ENCODE measurements around the gene SLC6A1.
"Not testable (repeated sequence)": the region's sequence is repeated elsewhere in the genome, so short reads cannot be mapped to it uniquely, and the experiment has no call there.

Gene SLC6A1

GRCh38 chr3:11022115-11022514 is 29.6 kb downstream of the SLC6A1 start:
- DNase-seq: no peak

GRCh38 chr3:11024181-11024580 is 31.6 kb downstream of the SLC6A1 start:
- no peak for DNase-seq

- DNase-seq: no peak
These were observed 37.4 kb downstream of the SLC6A1 start for GRCh38 chr3:11029948-11030347.

- no peak for DNase-seq
These were observed 41.3 kb downstream of the SLC6A1 start for GRCh38 chr3:11033871-11034270.

- DNase-seq: no peak
These were observed 41.9 kb downstream of the SLC6A1 start for GRCh38 chr3:11034309-11034985.

GRCh38 chr3:11035757-11036505 is 43.4 kb downstream of the SLC6A1 start:
- DNase-seq: no peak

- DNase-seq: no peak
These were observed 44.8 kb downstream of the SLC6A1 start for GRCh38 chr3:11037241-11037873.

GRCh38 chr3:11037976-11038375 is 45.4 kb downstream of the SLC6A1 start:
- no peak for DNase-seq

GRCh38 chr3:11045536-11045935 is 53.0 kb downstream of the SLC6A1 start:
- DNase-seq: no peak

GRCh38 chr3:11047500-11047899 is 55.0 kb downstream of the SLC6A1 start:
- DNase-seq: no peak

- DNase-seq: no peak
These were observed 58.2 kb downstream of the SLC6A1 start for GRCh38 chr3:11050666-11051323.

GRCh38 chr3:11053926-11054503 is 61.5 kb downstream of the SLC6A1 start:
- DNase-seq: no peak

- no peak for DNase-seq
These were observed 62.3 kb downstream of the SLC6A1 start for GRCh38 chr3:11054739-11055438.

GRCh38 chr3:11055496-11055895 is 62.9 kb downstream of the SLC6A1 start:
- DNase-seq: no peak

GRCh38 chr3:11056531-11057050 is 64.0 kb downstream of the SLC6A1 start:
- DNase-seq: no peak

- no peak for DNase-seq
These were observed 65.1 kb downstream of the SLC6A1 start for GRCh38 chr3:11057655-11058054.

GRCh38 chr3:11059090-11059798 is 66.7 kb downstream of the SLC6A1 start:
- peak; percentile 15 for DNase-seq

- DNase-seq: no peak
These were observed 67.2 kb downstream of the SLC6A1 start for GRCh38 chr3:11059799-11060115.

GRCh38 chr3:11060500-11061251 is 68.1 kb downstream of the SLC6A1 start:
- DNase-seq: peak; percentile 10

GRCh38 chr3:11061268-11061871 is 68.8 kb downstream of the SLC6A1 start:
- not testable (repeated sequence) for DNase-seq

GRCh38 chr3:11062704-11063103 is 70.2 kb downstream of the SLC6A1 start:
- no peak for DNase-seq
